Measurements from ENCODE around the gene LDLRAD3. TPM values are rescaled to one million over a fixed set of nuclear protein-coding genes. Genes with fewer than 3 reads are reported as not detected.

LDLRAD3 gene
- total and polyA plus RNA-seq, 9 donors, result 14.5 to 32.4 (median 17.2) TPM

GRCh38 chr11:36210529-36210928 is 266.7 kb downstream of the LDLRAD3 start:
- DNase-seq, result no peak
- Histone ChIP-seq H3K4me1 (ENCODE audit: insufficient read depth) (no peaks in the 10 kb centered on the region), H3K4me3 (no peak overlapping the region), H3K9me3 (no peaks in the 10 kb centered on the region), H3K36me3 (no peaks in the 10 kb centered on the region), H3K27ac (no peak overlapping the region), H3K27me3 (no peaks in the 10 kb centered on the region)
- intact Hi-C loops (cut with DNase I), result no loop called here
- WGBS, 3 donors, result 94 to 97% (median 95%) methylated on average over 2 of the region's 2 CpGs
- TF ChIP-seq EP300 (IDR thresholded peaks at IDR 0.05) (no peak), CTCF (IDR thresholded peaks at IDR 0.05) (no peak), POLR2A (IDR thresholded peaks at IDR 0.05) (no peak)

GRCh38 chr11:36211761-36212430 is 268.0 kb downstream of the LDLRAD3 start:
- Histone ChIP-seq H3K4me1 (ENCODE audit: insufficient read depth) (no peaks in the 10 kb centered on the region), H3K9me3 (no peaks in the 10 kb centered on the region), H3K36me3 (no peaks in the 10 kb centered on the region), H3K4me3 (no peak overlapping the region), H3K27me3 (no peaks in the 10 kb centered on the region), H3K27ac (no peak overlapping the region)
- no peak for DNase-seq
- intact Hi-C loops (cut with DNase I), result no loop called here
- WGBS, 3 donors, result 84 to 87% (median 86%) methylated on average over 8 of the region's 8 CpGs
- TF ChIP-seq POLR2A (IDR thresholded peaks at IDR 0.05), result no peak
- no peak for TF ChIP-seq EP300 (IDR thresholded peaks at IDR 0.05)
- no peak for TF ChIP-seq CTCF (IDR thresholded peaks at IDR 0.05)

- H3K4me1 ChIP-seq (ENCODE audit: insufficient read depth), result no peaks in the 10 kb centered on the region
- no peak for DNase-seq
- 66 to 73% (median 72%) methylated on average over 7 of the region's 7 CpGs for WGBS, 3 donors
- H3K9me3 ChIP-seq, result no peaks in the 10 kb centered on the region
- no peak overlapping the region for H3K27ac ChIP-seq
- H3K36me3 ChIP-seq, result no peaks in the 10 kb centered on the region
- H3K4me3 ChIP-seq, result no peak overlapping the region
- TF ChIP-seq POLR2A (IDR thresholded peaks at IDR 0.05), result no peak
- no peak for TF ChIP-seq EP300 (IDR thresholded peaks at IDR 0.05)
- TF ChIP-seq CTCF (IDR thresholded peaks at IDR 0.05), result no peak
- H3K27me3 ChIP-seq, result no peaks in the 10 kb centered on the region
- intact Hi-C loops (cut with DNase I), result no loop called here
Measured at GRCh38 chr11:36212564-36213392, 268.9 kb downstream of the LDLRAD3 start.

- Histone ChIP-seq H3K27me3 (no peaks in the 10 kb centered on the region), H3K4me1 (ENCODE audit: insufficient read depth) (no peaks in the 10 kb centered on the region), H3K36me3 (no peaks in the 10 kb centered on the region), H3K9me3 (no peaks in the 10 kb centered on the region), H3K27ac (no peak overlapping the region), H3K4me3 (no peak overlapping the region)
- TF ChIP-seq EP300 (IDR thresholded peaks at IDR 0.05) (no peak), CTCF (IDR thresholded peaks at IDR 0.05) (no peak)
- 85 to 91% (median 90%) methylated on average over 7 of the region's 7 CpGs for WGBS, 3 donors
- no peak for DNase-seq
- intact Hi-C loops (cut with DNase I), result no loop called here
Measured at GRCh38 chr11:36213393-36213840, 269.6 kb downstream of the LDLRAD3 start.

Measured in ovary (tissue), 9 donors.